GM12878 (cell line): ENCODE data around the gene OCIAD2. TPM values are rescaled to one million over a fixed set of nuclear protein-coding genes. Genes with fewer than 3 reads are reported as not detected.

Experiments used
- CBX3 ChIP-seq: fragments of 200-600 bp; sonication (generic); IDR thresholded peaks from 2 replicates; pipeline ENCODE4 v1.6.1; 2016; ENCODE audit warnings: low read depth, borderline replicate concordance
- CHD4 ChIP-seq: fragments of 200-600 bp; sonication (generic); IDR thresholded peaks from 2 replicates; pipeline ENCODE4 v1.6.1; 2016; ENCODE audit warnings: mild to moderate bottlenecking
- CREB1 ChIP-seq: IDR thresholded peaks from 2 replicates; pipeline ENCODE4 v1.6.1; 2012; ENCODE audit warnings: low read depth, mild to moderate bottlenecking, inconsistent platforms
- ESRRA ChIP-seq: IDR thresholded peaks from 2 replicates; pipeline ENCODE4 v1.6.1; 2012; ENCODE audit warnings: mild to moderate bottlenecking, low read length, improper control_type of control experiment
- FOXK2 ChIP-seq: fragments of 450-650 bp; IDR thresholded peaks from 2 replicates; pipeline ENCODE4 v1.6.1; 2017; ENCODE audit warnings: mild to moderate bottlenecking, moderate library complexity
- LARP7 ChIP-seq: fragments of 450-650 bp; IDR thresholded peaks from 2 replicates; pipeline ENCODE4 v1.6.1; 2017; ENCODE audit warnings: mild to moderate bottlenecking
- MEF2B ChIP-seq: fragments of 450-650 bp; IDR thresholded peaks from 2 replicates; pipeline ENCODE4 v1.6.1; 2018; ENCODE audit warnings: mild to moderate bottlenecking, moderate library complexity; ENCODE audit not compliant: partially characterized antibody, poor library complexity, severe bottlenecking
- MTA2 ChIP-seq: fragments of 450-650 bp; IDR thresholded peaks from 2 replicates; pipeline ENCODE4 v1.6.1; 2016; ENCODE audit warnings: low read depth, mild to moderate bottlenecking, moderate library complexity
- NBN ChIP-seq: fragments of 450-650 bp; IDR thresholded peaks from 2 replicates; pipeline ENCODE4 v1.6.1; 2016
- NR2C2 ChIP-seq: IDR thresholded peaks from 2 replicates; pipeline ENCODE4 v1.6.1; 2011; ENCODE audit warnings: borderline replicate concordance, low read depth; ENCODE audit not compliant: control insufficient read depth, insufficient read length
- NR2F1 ChIP-seq: fragments of 450-650 bp; conservative IDR thresholded peaks from 2 replicates; pipeline ENCODE4 v1.6.1; 2017; ENCODE audit warnings: mild to moderate bottlenecking
- RBBP5 ChIP-seq: fragments of 200-600 bp; sonication (generic); conservative IDR thresholded peaks from 2 replicates; pipeline ENCODE4 v1.6.1; 2016
- RELA ChIP-seq: fragments of 450-650 bp; IDR thresholded peaks from 2 replicates; pipeline ENCODE4 v1.8.0; 2014; ENCODE audit warnings: borderline replicate concordance; ENCODE audit not compliant: partially characterized antibody
- REST ChIP-seq: IDR thresholded peaks from 2 replicates; pipeline ENCODE4 v1.6.1; 2012; ENCODE audit warnings: mild to moderate bottlenecking, low read depth, low read length
- SIX5 ChIP-seq: IDR thresholded peaks from 2 replicates; pipeline ENCODE4 v1.6.1; 2011; ENCODE audit warnings: mild to moderate bottlenecking, low read depth, low read length, moderate library complexity; ENCODE audit not compliant: severe bottlenecking
- SMAD5 ChIP-seq: IDR thresholded peaks from 2 replicates; pipeline ENCODE4 v1.6.1; 2016; ENCODE audit warnings: antibody characterized with exemption, low read depth
- SMC3 ChIP-seq: IDR thresholded peaks from 2 replicates; pipeline ENCODE4 v1.6.1; 2011; ENCODE audit warnings: low read length, improper control_type of control experiment, borderline replicate concordance
- TARDBP ChIP-seq: IDR thresholded peaks from 2 replicates; pipeline ENCODE4 v1.6.1; 2016; ENCODE audit warnings: borderline replicate concordance
- TCF3 ChIP-seq: IDR thresholded peaks from 2 replicates; pipeline ENCODE4 v1.6.1; 2012; ENCODE audit warnings: low read depth, mild to moderate bottlenecking, low read length, borderline replicate concordance; ENCODE audit not compliant: insufficient read depth
- TCF7 ChIP-seq: IDR thresholded peaks from 2 replicates; pipeline ENCODE4 v1.6.1; 2014; ENCODE audit warnings: antibody characterized with exemption, borderline replicate concordance
- YBX1 ChIP-seq: fragments of 450-650 bp; IDR thresholded peaks from 2 replicates; pipeline ENCODE4 v1.6.1; 2016; ENCODE audit warnings: antibody characterized with exemption
- ZBED1 ChIP-seq: IDR thresholded peaks from 2 replicates; pipeline ENCODE4 v1.6.1; 2016; ENCODE audit warnings: borderline replicate concordance
- ZBTB4 ChIP-seq: fragments of 450-650 bp; formaldehyde crosslinking; IDR thresholded peaks from 2 replicates; pipeline ENCODE4 v1.4.0; 2022; ENCODE audit warnings: mild to moderate bottlenecking, moderate library complexity
- ZZZ3 ChIP-seq: IDR thresholded peaks from 2 replicates; pipeline ENCODE4 v1.6.1; 2011; ENCODE audit warnings: low read depth; ENCODE audit not compliant: control insufficient read depth, insufficient read length
- polyA plus RNA-seq, 11 experiments: library from polyadenylated mRNA; depleted of rRNA in 4 of 11; unstranded in 6 of 11; stranded (reverse) in 5 of 11; fragments of >200 nt; fragmentation: Nextera tagmentation in 4 of 11; fragmentation: Illumina TruSeq in 1 of 11; extraction: Ambion mirVana in 4 of 11; extraction: Trizol in 1 of 11; gene quantifications; 1 replicate in 1 of 11; 2 replicates in 10 of 11; pipeline versions ENCODE4 v1.2.1 to v1.2.3, GENCODE V29; 2011 to 2016; ENCODE audit warnings: inconsistent platforms in 2 of 11, missing spikeins in 2 of 11, low read depth in 1 of 11
- total RNA-seq, 4 experiments: library from RNA; depleted of rRNA in 3 of 4; stranded (reverse); fragments of >200 nt in 3 of 4; fragmentation: Illumina TruSeq in 1 of 4; extraction: Trizol in 1 of 4; gene quantifications; 2 replicates each; pipeline versions ENCODE4 v1.2.1 to v1.2.3, GENCODE V29; 2013 to 2021

The OCIAD2 gene
- total and polyA plus RNA-seq, 10 of the 15 experiments (the other 5 are each of a cell fraction or from before 2014, with no cell fraction given) = 42.4 to 140 (median 70.0) TPM

GRCh38 chr4:48906206-48907173 lies at the start of gene OCIAD2 (continued):
- TF ChIP-seq FOXK2 (no peak), CBX3 (no peak), MTA2 (peak; percentile 33; the same call in 1 of the 2 replicates), RBBP5 (no peak), NBN (peak; percentile 36), NR2F1 (0 out of 2 replicates have a peak, but pooled peaks have one; percentile 45), NR2C2 (no peak), SIX5 (no peak), TARDBP (no peak), SMAD5 (no peak; the same call in 1 of the 2 replicates), ZBED1 (no peak), LARP7 (no peak; the same call in 1 of the 2 replicates), SMC3 (peak; percentile 40; the same call in 1 of the 2 replicates), REST (no peak), ESRRA (no peak), ZZZ3 (no peak), YBX1 (no peak), MEF2B (no peak), TCF3 (peak; percentile 53), CREB1 (no peak), TCF7 (no peak), CHD4 (no peak), RELA (no peak), ZBTB4 (CRISPR knock-in tag) (no peak)
